Stimulated activated CD4-positive, alpha-beta T cell treated with anti-CD3 and anti-CD28 coated beads, Interleukin-4, amount 100 ng/mL, for 1 hour (primary cell): Measurements from ENCODE around the gene TMEM176A.

Experiments used
- DNase-seq: peaks from one replicate; pipeline ENCODE4 v3.0.0-alpha.2; 2020

TMEM176A gene

DNA sequence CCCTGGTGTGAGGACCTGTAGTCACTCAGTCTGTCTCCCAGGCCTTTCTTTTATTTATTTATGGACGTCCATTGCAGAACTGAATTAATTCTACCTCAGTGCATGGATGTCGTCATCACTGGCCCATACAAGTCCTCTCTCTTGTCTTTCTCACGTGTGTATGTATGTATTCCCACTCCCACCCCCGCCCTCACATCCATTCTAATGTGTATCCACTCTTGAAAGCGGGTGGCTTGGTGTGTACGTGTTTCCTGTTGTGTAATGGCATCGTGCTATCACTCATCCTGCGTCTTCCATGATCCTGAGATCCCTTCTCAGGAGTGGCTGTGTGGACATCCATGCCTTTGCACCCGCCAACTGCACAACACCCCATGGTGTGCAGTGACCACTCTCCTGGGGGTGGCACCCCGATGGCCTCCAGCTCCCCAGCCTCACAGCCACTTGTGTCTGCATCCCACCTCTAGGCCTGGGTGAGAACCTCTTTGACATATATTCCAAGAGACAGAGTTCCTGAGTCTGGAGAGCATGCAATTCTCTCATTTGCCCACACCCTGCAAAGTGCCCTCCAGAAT is 48.7 kb downstream of the TMEM176A start:
- no peak for DNase-seq

DNA sequence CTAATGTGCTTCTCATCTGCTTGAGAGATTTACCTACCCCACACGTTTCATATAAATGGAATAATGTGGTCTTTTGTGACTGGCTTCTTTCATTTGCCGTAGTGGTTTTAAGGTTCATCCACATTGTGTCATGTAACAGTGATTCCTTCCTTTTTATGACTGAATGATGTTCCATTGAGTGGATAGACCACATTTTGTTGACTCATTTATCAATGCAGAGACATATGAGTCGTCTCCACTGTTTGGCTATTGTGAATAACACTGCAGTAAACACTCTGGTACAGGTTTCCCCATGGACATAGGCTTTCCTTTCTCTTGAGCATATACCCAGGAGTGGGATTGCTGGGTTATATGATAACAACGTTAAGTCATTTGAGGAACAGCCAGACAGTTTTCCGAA is 49.7 kb downstream of the TMEM176A start:
- DNase-seq, result no peak

DNA sequence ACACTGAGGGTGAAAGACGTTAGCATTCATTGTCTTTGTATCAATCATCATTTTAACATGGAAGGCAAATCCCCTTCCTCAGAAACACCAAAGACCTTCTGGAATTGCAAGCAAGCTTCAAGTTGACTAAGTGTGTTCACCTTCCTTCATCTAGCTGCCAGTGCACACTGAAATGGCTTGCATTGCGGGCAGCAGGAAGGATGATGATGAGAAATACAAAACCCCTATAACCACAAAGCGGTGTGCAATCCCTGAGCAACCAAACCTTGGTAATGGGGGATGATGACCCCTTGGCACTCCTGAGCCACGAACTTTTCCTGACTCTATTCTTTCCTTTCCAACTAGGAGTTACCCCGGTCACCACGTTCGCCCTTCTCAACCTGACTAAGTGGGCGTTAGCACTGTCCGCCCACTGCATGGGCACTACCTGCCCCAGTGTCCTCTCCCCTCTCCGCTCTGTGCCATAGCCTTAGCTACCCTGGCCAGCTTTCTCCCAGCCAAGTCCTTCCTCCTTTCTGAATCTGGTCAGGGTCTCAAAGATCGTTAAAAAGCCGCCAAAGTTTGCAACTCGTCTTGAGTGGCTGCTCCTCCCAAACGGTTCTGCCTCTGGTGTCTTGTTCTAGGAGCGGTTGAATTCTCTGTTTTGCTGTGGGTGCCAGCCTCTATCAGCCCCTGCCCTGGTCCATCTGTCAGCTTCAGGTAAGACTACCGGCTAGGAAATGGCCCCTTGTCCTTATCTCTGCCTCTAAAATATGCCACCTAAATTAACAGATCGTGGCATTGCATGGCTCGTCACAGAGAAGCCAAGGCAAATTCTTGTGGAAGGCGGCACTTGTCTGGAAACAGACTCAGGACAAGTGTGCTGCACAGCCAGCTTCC is 51.2 kb downstream of the TMEM176A start:
- no peak for DNase-seq

DNA sequence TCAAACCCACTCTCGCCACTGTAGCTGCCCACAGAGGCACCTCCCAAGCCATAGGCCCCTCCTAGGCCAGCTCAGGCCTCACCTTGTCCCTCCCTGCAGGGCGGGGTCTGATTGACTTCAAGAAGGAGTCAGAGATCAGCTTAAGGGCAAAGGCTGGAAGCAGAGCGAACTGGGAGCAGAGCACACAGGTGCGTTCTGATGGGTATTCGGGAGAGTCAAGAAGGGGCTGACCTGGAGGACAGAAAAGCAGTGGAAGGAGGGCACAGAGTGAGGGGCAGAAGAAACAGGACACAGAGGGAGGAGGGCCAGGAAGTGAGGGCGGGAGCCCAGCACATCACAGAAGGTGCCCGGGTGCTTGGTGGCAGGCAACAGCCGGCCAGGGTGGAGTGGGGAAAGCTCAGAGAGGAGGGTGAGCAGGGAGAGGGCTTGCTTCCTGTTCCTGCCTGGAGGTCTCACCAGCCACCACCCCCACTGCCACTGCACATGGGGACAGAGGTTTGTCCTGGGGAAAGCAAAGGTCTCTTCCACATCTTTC is 51.9 kb downstream of the TMEM176A start, which contains the start of gene AOC1:
TSS of gene AOC1 (plus strand) at position 147 of the 535 bp plus-strand sequence. CDS start 3,954 bp downstream, outside the sequence.
- DNase-seq, result no peak

DNA sequence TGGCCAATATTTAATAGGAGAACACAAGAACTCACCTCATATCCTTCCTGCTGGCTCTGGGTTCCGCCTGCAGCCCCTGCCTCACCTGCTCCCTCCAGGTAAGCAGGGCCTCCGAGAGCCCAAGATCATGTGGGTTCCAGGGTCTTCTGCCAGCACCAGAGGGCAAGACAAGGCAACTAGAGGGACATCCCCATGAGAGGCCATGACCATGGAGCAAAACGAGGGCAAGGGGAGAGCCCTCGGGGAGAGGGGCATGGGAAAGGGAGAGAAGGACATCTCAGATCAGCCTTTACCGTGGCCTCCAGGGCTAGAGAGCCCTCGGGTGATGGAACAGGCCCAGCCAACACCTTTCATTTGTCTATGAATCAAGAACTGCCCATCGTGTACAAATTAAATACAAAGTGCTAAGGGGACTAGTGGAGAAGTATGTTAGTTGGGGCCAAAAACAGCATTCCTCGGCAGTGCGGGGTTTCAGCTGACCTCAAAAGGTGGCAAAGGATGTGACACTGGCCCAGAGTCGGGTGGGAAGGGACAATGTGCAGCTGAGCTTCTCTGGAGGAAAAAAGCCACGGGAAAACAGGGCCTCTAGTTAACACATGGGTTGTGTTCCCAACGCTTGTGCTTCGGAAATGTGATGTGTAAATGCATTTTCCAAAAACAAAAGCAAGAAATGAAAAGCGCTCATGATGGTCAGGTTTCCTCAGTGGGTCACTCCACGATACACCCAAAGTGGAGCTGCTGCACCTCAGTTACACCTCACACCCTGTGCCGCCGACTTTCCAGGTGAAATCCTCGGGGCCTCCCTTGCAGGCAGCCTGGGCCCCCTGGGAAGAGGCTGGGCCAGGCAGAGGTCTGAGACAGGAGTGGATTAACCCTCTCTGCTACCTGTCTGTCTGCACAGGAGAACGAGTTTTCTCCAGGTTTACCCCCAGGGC is 53.8 kb downstream of the TMEM176A start:
- no peak for DNase-seq
